Testis (tissue), 2 donors: ENCODE data around the gene CAMKK2.

Source experiments
- POLR2A ChIP-seq: fragments of 450-650 bp; IDR thresholded peaks from one replicate; pipeline ENCODE4 v1.6.1; 2017; ENCODE audit warnings: antibody characterized with exemption, mild to moderate bottlenecking, moderate library complexity
- TF ChIP-seq, protein P1 (sequence below), 3 experiments: fragments of 450-650 bp in 2 of 3; fragments of 200-600 bp in 1 of 3; sonication (generic) in 1 of 3; IDR thresholded peaks; one replicate each; pipeline ENCODE4 v1.5.1; 2016 to 2019; ENCODE audit warnings: antibody characterized with exemption in 3 of 3, mild to moderate bottlenecking in 2 of 3, moderate library complexity in 1 of 3

GRCh38 chr12:121219353-121219986 lies 77.0 kb downstream of the CAMKK2 start:
- TF ChIP-seq, protein P1, sequence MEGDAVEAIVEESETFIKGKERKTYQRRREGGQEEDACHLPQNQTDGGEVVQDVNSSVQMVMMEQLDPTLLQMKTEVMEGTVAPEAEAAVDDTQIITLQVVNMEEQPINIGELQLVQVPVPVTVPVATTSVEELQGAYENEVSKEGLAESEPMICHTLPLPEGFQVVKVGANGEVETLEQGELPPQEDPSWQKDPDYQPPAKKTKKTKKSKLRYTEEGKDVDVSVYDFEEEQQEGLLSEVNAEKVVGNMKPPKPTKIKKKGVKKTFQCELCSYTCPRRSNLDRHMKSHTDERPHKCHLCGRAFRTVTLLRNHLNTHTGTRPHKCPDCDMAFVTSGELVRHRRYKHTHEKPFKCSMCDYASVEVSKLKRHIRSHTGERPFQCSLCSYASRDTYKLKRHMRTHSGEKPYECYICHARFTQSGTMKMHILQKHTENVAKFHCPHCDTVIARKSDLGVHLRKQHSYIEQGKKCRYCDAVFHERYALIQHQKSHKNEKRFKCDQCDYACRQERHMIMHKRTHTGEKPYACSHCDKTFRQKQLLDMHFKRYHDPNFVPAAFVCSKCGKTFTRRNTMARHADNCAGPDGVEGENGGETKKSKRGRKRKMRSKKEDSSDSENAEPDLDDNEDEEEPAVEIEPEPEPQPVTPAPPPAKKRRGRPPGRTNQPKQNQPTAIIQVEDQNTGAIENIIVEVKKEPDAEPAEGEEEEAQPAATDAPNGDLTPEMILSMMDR (IDR thresholded peaks at IDR 0.05) = no peak
- no peak for TF ChIP-seq POLR2A
